Bronchial epithelial cell (primary cell): ENCODE measurements around the gene MMP8. TPM values are rescaled to one million over a fixed set of nuclear protein-coding genes. Genes with fewer than 3 reads are reported as not detected.

ENCODE experiments used
- DNase-seq: peaks from one replicate; pipeline ENCODE4 v3.0.0-alpha.2; 2010; ENCODE audit warnings: low read depth
- FAIRE-seq: peaks from 2 replicates; lab custom pipeline; 2011; peaks lifted over from hg19 to GRCh38; lab: Jason Lieb, UNC
- H3K27me3 ChIP-seq: 2 replicates; pipeline ENCODE4 v1.5.1; 2011; ENCODE audit warnings: low read length; ENCODE audit not compliant: control insufficient read depth, insufficient read depth
- H3K36me3 ChIP-seq: 2 replicates; pipeline ENCODE4 v1.5.1; 2011; ENCODE audit warnings: low read length; ENCODE audit not compliant: control insufficient read depth, insufficient read depth
- H3K4me3 ChIP-seq: 2 replicates; pipeline ENCODE4 v1.5.1; 2011; ENCODE audit warnings: mild to moderate bottlenecking, low read depth, low read length, control low read depth
- CTCF ChIP-seq: IDR thresholded peaks from 2 replicates; pipeline ENCODE4 v1.5.1; 2011; ENCODE audit warnings: mild to moderate bottlenecking, moderate library complexity, low read length, control low read depth, inconsistent platforms; ENCODE audit not compliant: insufficient read depth, severe bottlenecking
- total RNA-seq: library from RNA; depleted of rRNA; stranded (reverse); fragments of >200 nt; gene quantifications from 2 replicates; pipeline ENCODE4 v1.2.1, GENCODE V29; 2014

The MMP8 gene, protein sequence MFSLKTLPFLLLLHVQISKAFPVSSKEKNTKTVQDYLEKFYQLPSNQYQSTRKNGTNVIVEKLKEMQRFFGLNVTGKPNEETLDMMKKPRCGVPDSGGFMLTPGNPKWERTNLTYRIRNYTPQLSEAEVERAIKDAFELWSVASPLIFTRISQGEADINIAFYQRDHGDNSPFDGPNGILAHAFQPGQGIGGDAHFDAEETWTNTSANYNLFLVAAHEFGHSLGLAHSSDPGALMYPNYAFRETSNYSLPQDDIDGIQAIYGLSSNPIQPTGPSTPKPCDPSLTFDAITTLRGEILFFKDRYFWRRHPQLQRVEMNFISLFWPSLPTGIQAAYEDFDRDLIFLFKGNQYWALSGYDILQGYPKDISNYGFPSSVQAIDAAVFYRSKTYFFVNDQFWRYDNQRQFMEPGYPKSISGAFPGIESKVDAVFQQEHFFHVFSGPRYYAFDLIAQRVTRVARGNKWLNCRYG
- not detected in 2 replicates for total RNA-seq

- no peak for FAIRE-seq
- DNase-seq = no peak
- TF ChIP-seq CTCF = no peak
- Histone ChIP-seq H3K27me3 (no peaks in the 10 kb centered on the region), H3K36me3 (no peaks in the 10 kb centered on the region), H3K4me3 (no peak within 1 kb of the TSS)
Observed at GRCh38 chr11:102724904-102725500, at the start of gene MMP8. Gene MMP8 (minus strand): TSS chr11:102724954. CDS start chr11:102724855, 99 bp downstream.

GRCh38 chr11:102773386-102773785 is 48.6 kb upstream of the MMP8 start:
- Histone ChIP-seq H3K4me3 (no peak overlapping the region), H3K36me3 (no peaks in the 10 kb centered on the region), H3K27me3 (no peaks in the 10 kb centered on the region)
- FAIRE-seq (no peak), DNase-seq (no peak)
- no peak for TF ChIP-seq CTCF

DNA sequence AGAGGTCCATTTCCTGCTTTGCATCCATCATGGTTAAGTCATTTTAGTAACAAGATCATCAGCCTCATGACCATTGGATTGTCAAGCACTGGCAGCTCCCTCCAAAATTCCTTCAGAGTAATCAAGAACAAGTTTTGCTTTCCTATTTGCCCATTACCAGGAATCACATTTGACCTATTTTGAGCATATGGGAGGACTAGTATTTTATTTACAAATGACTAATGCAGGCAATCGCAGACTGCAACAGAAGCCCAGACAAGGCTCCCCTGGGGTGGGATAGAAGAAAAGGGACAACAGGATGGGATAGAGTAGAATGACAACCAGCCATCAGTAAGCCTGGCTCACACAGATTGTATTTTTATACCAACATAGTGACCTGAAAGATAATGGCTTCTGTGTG is 46.6 kb upstream of the MMP8 start:
- Histone ChIP-seq H3K4me3 (no peak overlapping the region), H3K36me3 (no peaks in the 10 kb centered on the region), H3K27me3 (no peaks in the 10 kb centered on the region)
- no peak for DNase-seq
- no peak for FAIRE-seq
- TF ChIP-seq CTCF = no peak

GRCh38 chr11:102770191-102770590 is 45.4 kb upstream of the MMP8 start:
- Histone ChIP-seq H3K36me3 (no peaks in the 10 kb centered on the region), H3K27me3 (no peaks in the 10 kb centered on the region), H3K4me3 (no peak overlapping the region)
- TF ChIP-seq CTCF = no peak
- no peak for DNase-seq
- FAIRE-seq = no peak

GRCh38 chr11:102767800-102768199 is 43.0 kb upstream of the MMP8 start:
- Histone ChIP-seq H3K27me3 (no peaks in the 10 kb centered on the region), H3K4me3 (no peak overlapping the region), H3K36me3 (no peaks in the 10 kb centered on the region)
- TF ChIP-seq CTCF = no peak
- no peak for FAIRE-seq
- no peak for DNase-seq
